NCI-H146 (cell line): Measurements from ENCODE around the gene PSMD14.

Experiments
- DNase-seq: peaks from one replicate; lab custom pipeline; 2025; lab: John Stamatoyannopoulos, UW

The PSMD14 gene

GRCh38 chr2:161384864-161385263 is 76.6 kb downstream of the PSMD14 start:
- DNase-seq, result no peak

DNA sequence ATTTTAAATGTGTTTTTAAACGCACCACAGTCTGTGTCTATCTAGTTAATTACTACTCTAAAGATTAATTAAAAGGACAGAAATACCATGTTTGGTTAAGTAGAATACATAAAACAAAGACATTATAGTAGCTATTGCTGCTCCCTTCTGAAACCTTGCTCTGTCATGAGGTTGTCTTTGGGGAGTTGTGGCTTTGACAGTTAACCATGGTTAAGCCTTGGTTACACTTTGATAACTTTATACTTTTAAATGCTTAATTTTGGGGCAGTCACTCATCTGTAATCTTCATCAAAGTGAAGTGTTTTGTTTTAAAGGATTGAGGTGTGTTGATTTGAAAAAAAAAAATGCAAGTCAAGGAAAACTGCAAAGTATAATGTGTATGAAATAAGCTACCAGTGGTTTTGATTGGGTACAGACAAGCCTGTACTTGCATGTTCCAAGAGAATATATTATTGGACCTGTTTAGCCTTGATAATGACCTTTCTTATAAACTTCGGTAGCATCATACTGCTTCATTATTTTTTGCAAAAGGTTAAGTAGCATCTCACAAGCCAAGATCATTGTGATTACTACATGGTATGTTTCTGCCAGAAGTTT is 78.1 kb downstream of the PSMD14 start:
- DNase-seq, result no peak

- DNase-seq, result no peak
These were observed 80.0 kb downstream of the PSMD14 start for GRCh38 chr2:161388146-161388779.

DNA sequence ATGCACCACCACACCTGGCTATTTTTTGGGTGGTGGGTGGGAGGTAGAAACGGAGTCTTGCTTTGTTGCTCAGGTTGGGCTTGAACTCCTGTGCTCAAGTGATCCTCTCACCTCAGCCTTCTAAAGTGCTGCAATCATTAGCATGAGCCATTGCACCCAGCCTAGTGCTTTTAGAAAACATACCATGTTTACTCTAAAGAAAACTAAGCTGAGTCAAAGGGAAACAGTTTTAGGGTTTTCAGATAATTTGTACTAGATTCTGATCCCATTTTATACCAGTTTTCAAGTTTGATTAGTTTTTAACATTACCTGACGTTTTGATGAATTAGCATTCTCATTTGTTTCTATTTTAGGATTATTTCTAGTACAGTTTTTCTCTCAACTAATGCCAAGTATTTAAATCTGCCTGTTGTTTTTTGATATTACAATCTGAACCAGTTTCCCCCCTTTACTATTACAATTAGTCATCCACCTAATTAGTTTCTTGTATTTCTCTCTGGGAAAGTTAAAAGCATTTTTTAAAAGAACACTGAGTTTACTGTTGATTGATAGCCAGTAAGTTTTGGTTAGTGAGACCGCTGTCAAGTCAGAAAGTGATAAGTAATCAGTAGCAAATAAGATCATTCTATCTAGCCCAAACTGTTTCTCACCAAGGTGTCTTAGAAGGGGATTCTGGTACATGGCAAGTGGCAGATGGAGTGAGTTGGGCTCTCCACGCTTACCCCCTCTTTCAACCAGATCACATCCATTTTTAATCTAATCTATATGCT is 83.7 kb downstream of the PSMD14 start:
- DNase-seq, result no peak

DNA sequence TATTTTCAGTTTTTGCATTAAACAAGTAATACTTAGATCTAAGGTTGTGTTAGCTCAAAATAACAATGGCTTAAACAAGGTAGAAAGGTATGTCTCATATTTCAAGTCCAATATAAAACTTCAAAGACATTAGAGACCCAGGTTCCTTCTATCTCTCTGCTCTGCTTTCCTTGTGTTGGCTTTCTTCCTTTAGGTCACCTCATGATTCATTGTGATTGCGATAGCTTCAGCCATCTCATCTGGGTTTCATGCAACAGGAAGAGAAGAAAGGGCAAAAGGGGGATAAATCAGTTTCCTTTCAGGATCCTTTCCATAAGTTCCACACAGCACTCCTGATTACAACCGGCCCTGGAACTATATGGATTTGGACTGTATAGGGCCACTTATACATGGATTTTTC is 91.9 kb downstream of the PSMD14 start:
- no peak for DNase-seq

DNA sequence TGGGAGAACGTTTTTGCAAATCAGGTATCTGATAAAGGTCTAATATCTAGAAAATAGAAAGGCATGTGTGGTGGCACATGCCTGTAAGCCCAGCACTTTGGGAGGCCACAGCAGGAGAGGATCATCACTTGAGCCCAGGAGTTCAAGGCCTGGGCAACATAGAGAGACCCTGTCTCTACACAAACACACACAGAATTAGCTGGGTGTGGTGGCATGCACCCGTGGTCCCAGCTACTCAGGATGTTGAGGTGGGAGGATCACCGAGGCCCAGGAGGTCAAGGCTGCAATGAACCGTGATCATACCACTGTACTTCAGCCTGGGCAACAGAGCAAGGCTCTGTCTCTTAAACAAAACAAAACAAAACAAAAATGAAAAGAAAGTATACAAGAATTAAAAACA is 94.1 kb downstream of the PSMD14 start:
- no peak for DNase-seq

DNA sequence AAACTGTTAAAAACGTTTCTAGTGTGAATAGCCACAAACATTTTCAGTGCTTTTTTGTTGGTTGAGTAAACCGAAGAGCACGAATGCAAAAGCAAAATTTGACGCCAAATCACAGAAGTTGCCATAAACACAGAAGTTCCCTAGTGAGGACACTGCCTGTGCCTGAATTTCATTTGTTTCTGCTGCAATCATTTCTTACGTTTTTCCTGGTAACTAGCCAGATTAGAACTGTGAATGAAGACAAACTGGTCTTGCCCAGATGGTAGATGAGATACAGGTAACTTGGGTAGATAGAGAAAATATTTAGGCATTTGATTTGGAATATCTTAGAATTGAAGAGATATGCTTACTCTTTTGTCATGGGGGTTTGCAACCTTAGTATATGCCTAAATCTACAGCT is 98.1 kb downstream of the PSMD14 start:
- no peak for DNase-seq

DNA sequence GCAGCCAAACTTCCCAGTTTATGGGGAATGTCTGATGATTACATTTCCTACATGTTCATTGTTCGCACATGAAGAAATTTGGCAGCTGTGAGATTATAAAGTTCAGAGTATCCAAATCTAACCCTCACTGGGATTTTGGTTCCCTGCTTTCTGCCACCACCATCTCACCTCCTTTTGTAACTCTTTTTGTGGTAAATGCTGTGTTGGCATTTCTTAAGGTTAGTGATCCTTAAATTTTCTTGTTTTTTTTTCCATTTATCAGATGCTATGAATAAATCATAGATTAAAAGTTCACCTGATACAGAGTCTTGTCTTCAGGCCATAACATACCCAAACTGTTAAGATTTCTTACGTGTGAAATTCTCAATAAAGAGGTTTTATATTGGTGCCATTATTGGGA is 99.4 kb downstream of the PSMD14 start:
- DNase-seq, result no peak

GRCh38 chr2:161409308-161409907 is 101.2 kb downstream of the PSMD14 start:
- no peak for DNase-seq

GRCh38 chr2:161412346-161412745 is 104.1 kb downstream of the PSMD14 start:
- no peak for DNase-seq

- peak; percentile 77 for DNase-seq
These were observed 106.1 kb downstream of the PSMD14 start for GRCh38 chr2:161414042-161415033.

DNA sequence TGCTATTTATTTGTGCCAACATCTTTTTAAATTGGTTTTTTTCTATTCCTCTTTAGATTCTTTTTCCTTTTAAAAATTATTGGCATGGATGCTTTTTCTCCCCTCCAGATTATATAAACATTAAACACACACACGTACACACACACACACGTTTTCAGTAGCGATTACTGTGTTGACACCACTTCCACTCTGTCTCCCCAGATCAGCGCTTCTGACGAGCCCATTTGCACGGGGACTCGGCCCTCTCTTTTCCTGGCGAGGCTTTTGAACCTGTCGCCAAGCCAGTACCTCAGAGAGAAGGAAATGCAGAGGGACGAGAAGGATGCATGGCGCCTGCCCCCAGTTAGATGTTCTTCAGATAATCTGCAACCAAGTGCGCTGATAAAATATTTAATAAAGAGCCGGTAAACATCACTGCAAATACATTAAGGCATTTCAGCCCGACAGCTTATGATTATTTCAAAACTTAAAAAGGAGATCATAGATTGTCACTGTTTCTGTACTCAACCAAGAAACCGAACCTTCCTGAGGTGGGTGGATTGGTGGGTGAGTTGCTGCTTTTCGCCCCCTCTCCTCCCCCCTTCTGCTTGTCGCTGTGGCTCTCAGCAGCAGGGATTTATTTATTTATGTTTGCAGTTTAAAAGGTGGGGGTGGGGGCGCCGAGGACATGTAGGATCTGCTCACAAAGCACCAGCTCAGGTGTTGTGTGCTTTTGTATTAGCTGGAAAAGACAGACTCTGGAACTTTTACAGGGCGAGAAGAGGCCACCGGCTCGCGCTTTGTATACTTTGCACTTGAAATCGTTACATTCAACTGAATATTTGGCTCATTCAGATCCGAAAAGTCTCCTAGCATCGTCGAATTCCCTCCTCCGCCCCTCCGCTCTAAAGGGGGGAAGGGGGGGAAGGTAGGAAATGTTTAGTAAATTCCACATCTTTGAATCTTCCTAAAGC is 107.1 kb downstream of the PSMD14 start:
- DNase-seq, result peak; percentile 54

- DNase-seq, result peak; percentile 43
These were observed 107.9 kb downstream of the PSMD14 start, which contains the start of gene TBR1 for GRCh38 chr2:161415987-161416707. TSS of gene TBR1 (plus strand) at chr2:161416297. CDS start at chr2:161416411, 114 bp downstream.

DNA sequence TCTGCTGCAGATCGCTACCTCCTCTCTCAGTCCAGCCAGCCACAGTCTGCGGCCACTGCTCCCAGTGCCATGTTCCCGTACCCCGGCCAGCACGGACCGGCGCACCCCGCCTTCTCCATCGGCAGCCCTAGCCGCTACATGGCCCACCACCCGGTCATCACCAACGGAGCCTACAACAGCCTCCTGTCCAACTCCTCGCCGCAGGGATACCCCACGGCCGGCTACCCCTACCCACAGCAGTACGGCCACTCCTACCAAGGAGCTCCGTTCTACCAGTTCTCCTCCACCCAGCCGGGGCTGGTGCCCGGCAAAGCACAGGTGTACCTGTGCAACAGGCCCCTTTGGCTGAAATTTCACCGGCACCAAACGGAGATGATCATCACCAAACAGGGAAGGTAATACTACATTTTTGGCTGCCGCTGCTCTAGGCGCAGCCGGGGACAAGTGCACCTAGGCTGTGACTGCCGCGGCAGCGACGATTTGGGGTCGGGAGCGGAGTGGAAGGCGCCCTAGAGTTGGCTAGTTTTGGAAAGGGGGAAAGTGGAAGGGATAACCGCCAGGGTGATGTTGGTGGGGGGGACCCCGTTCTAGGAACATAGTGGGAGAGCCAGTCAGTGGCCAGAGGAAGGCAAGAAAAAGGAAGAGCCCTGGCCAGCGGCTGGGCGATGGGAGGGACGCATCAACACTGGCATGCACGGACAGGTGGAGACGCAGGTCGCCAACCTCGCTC is 108.6 kb downstream of the PSMD14 start:
- DNase-seq, result no peak

DNA sequence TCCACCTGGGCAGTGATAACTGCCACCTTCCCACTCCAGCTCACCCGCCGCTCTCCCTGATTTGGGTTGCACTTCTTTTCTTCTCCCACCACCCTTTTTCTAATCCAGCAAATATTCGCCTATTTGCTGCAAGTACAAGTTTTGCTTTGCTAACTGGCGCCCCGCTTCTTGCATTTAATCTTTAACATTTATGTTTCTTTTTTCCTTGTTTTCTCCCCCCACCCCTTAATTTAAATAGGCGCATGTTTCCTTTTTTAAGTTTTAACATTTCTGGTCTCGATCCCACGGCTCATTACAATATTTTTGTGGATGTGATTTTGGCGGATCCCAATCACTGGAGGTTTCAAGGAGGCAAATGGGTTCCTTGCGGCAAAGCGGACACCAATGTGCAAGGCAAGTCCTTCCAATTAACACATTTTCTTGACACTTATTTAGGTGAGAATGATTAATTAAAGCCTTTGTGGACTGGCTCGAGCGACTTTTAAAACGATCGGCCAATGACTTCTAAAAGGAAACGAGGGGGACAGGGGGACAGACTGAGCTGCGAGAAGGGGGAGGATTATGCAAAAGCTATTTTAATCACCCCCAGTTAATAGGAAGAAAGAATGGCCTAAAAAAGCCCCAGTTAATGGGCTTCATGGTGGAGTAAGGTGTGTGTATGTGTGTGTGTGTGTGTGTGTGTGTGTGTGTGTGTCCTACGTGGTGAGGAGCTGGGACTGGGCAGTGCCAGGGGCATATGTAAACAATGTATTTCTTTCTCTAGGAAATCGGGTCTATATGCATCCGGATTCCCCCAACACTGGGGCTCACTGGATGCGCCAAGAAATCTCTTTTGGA is 109.4 kb downstream of the PSMD14 start:
- DNase-seq, result no peak

GRCh38 chr2:161418275-161418714 is 110.1 kb downstream of the PSMD14 start:
- DNase-seq, result no peak

DNA sequence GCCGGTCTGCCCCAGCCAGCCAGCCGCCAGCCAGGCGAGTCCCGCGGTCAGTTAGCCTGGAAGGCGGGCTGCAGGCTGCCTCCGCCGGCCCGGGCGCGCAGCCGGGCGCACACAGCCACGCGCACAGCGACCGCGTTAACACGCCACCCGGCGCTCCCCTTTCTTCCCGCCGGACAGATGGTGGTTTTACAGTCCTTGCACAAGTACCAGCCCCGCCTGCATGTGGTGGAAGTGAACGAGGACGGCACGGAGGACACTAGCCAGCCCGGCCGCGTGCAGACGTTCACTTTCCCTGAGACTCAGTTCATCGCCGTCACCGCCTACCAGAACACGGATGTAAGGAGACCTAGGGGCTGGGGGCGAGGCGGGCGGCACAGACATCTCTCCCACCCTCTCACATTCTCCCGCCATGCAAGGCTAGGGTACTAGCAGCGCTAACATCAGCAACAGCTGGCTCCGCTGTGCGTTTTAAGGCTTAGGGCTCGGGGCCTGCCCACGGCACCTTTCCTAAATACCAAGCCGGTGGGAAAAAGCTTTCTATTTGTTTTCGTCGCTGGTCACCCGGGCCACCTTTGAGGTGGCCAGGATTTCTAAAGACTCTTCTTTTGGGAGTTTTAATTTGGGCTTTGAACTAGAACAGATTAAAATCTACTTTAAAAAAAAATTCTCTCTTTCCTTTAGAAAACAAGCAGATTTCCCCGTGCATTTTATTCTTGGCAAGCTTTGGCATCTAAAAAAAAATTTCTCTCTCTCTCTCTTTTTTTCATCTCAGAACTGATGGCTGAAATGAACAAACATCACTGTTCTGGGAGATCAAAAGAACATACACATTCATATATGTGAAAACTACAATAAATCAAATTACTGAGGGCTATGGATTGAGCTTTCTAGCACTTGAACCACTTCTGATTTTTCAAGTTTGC is 110.8 kb downstream of the PSMD14 start:
- DNase-seq, result no peak
